HG03039 (cell line): ENCODE results near the gene SCGB1C2.
"Not testable (repeated sequence)": the region's sequence is repeated elsewhere in the genome, so short reads cannot be mapped to it uniquely, and the experiment has no call there.

Source experiments
- ATAC-seq: cut with Tn5 transposase; IDR thresholded peaks from one replicate; pipeline ENCODE4 v1.9.1; 2021; ENCODE audit warnings: mild to moderate bottlenecking, moderate library complexity; ENCODE audit not compliant: unreplicated experiment

SCGB1C2 gene

GRCh38 chr17:137166-137807 is at the start of gene SCGB1C2:
Gene SCGB1C2 (plus strand): TSS chr17:137569. CDS start chr17:137591, 22 bp downstream.
- ATAC-seq: not testable (repeated sequence)

- not testable (repeated sequence) for ATAC-seq
Observed at GRCh38 chr17:113111-113510, 24.3 kb upstream of the SCGB1C2 start.

GRCh38 chr17:118339-118917 is 18.9 kb upstream of the SCGB1C2 start:
- not testable (repeated sequence) for ATAC-seq

GRCh38 chr17:133932-134331 is 3.4 kb upstream of the SCGB1C2 start:
- ATAC-seq: not testable (repeated sequence)

- ATAC-seq: peak; percentile 81
Observed at GRCh38 chr17:134332-134785, 3.0 kb upstream of the SCGB1C2 start.

GRCh38 chr17:135022-135421 is 2.3 kb upstream of the SCGB1C2 start:
- not testable (repeated sequence) for ATAC-seq

- not testable (repeated sequence) for ATAC-seq
Observed at GRCh38 chr17:135895-136294, 1.5 kb upstream of the SCGB1C2 start.

- ATAC-seq: peak; percentile 49
Observed at GRCh38 chr17:136531-136930, 838 bp upstream of the SCGB1C2 start.

- not testable (repeated sequence) for ATAC-seq
Observed at GRCh38 chr17:139401-140205, 2.2 kb downstream of the SCGB1C2 start.

- no peak for ATAC-seq
Observed at GRCh38 chr17:142102-142661, 4.8 kb downstream of the SCGB1C2 start.

- no peak for ATAC-seq
Observed at GRCh38 chr17:142876-143784, 5.8 kb downstream of the SCGB1C2 start.

GRCh38 chr17:143785-144281 is 6.5 kb downstream of the SCGB1C2 start:
- ATAC-seq: no peak

- ATAC-seq: no peak
Observed at GRCh38 chr17:144936-145670, 7.7 kb downstream of the SCGB1C2 start.

GRCh38 chr17:145671-146541 is 8.5 kb downstream of the SCGB1C2 start:
- no peak for ATAC-seq

- no peak for ATAC-seq
Observed at GRCh38 chr17:146546-146945, 9.2 kb downstream of the SCGB1C2 start.

- no peak for ATAC-seq
Observed at GRCh38 chr17:146983-147761, 9.8 kb downstream of the SCGB1C2 start.

- ATAC-seq: no peak
Observed at GRCh38 chr17:147796-148740, 10.7 kb downstream of the SCGB1C2 start.
